Subcutaneous abdominal adipose tissue (tissue), 5 donors: Measurements from ENCODE around the gene ARID3A.

Source experiments
- H3K27ac ChIP-seq: one replicate; pipeline ENCODE4 v1.7.0; 2013; ENCODE audit warnings: low read depth, mild to moderate bottlenecking, inconsistent platforms, low read length, moderate library complexity
- H3K27me3 ChIP-seq, 5 donors: one replicate each; pipeline ENCODE4 v1.7.0; 2013; ENCODE audit warnings: low read length in 5 of 5, inconsistent platforms in 1 of 5; ENCODE audit not compliant: control insufficient read depth in 5 of 5, insufficient read depth in 4 of 5
- H3K36me3 ChIP-seq, 5 donors: one replicate each; pipeline ENCODE4 v1.7.0; 2013; ENCODE audit warnings: low read length in 5 of 5; ENCODE audit not compliant: control insufficient read depth in 5 of 5, insufficient read depth in 5 of 5
- H3K4me1 ChIP-seq, 5 donors: one replicate each; pipeline ENCODE4 v1.7.0; 2013; ENCODE audit warnings: low read length in 5 of 5, mild to moderate bottlenecking in 3 of 5, moderate library complexity in 1 of 5; ENCODE audit not compliant: control insufficient read depth in 5 of 5, insufficient read depth in 5 of 5
- H3K4me3 ChIP-seq, 5 donors: one replicate each; pipeline ENCODE4 v1.7.0; 2013; ENCODE audit warnings: low read length in 5 of 5, low read depth in 1 of 5
- H3K9ac ChIP-seq, 5 donors: one replicate each; pipeline ENCODE4 v1.7.0; 2013; ENCODE audit warnings: low read length in 5 of 5, mild to moderate bottlenecking in 4 of 5, moderate library complexity in 3 of 5
- H3K9me3 ChIP-seq, 5 donors: one replicate each; pipeline ENCODE4 v1.7.0; 2013; ENCODE audit warnings: low read length in 5 of 5; ENCODE audit not compliant: control insufficient read depth in 5 of 5
- donor health status: healthy.
- donor health status: healthy.
- donor health status: healthy.
- donor health status: healthy.
- donor health status: healthy.

ARID3A gene

GRCh38 chr19:929203-929890 is 3.5 kb downstream of the ARID3A start:
- Histone ChIP-seq H3K4me3 (no peak overlapping the region), H3K36me3 (peaks cover 0 to 17% (median 7%) of the 10 kb centered on the region in 5 donors), H3K27ac (no peak overlapping the region), H3K4me1 (peaks cover 0 to 55% (median 54%) of the 10 kb centered on the region in 5 donors), H3K9me3 (no peaks in the 10 kb centered on the region), H3K27me3 (no peaks in the 10 kb centered on the region), H3K9ac (no peak overlapping the region)

GRCh38 chr19:929891-930258 is 4.0 kb downstream of the ARID3A start:
- Histone ChIP-seq H3K4me3 (no peak overlapping the region), H3K4me1 (peaks cover 0 to 55% (median 54%) of the 10 kb centered on the region in 5 donors), H3K9ac (no peak overlapping the region), H3K36me3 (peaks cover 0 to 17% (median 7%) of the 10 kb centered on the region in 5 donors), H3K9me3 (no peaks in the 10 kb centered on the region), H3K27ac (no peak overlapping the region), H3K27me3 (no peaks in the 10 kb centered on the region)

- Histone ChIP-seq H3K27me3 (no peaks in the 10 kb centered on the region), H3K4me1 (peaks cover 2 to 61% (median 55%) of the 10 kb centered on the region in 5 donors), H3K36me3 (peaks cover 0 to 17% (median 7%) of the 10 kb centered on the region in 5 donors), H3K4me3 (no peak overlapping the region), H3K9me3 (no peaks in the 10 kb centered on the region), H3K9ac (peak overlapping the region in 1 of 5 donors; percentile 37), H3K27ac (no peak overlapping the region)
Observed at GRCh38 chr19:931860-932647, 6.2 kb downstream of the ARID3A start.

GRCh38 chr19:932648-933552 is 7.1 kb downstream of the ARID3A start:
- Histone ChIP-seq H3K36me3 (peaks cover 0 to 22% (median 10%) of the 10 kb centered on the region in 5 donors), H3K4me3 (peak overlapping the region in 2 of 5 donors; percentile 13 to 44), H3K27ac (no peak overlapping the region), H3K27me3 (no peaks in the 10 kb centered on the region), H3K9ac (peak overlapping the region in 2 of 5 donors; percentile 30 to 52), H3K4me1 (peaks cover 2 to 55% (median 50%) of the 10 kb centered on the region in 5 donors), H3K9me3 (no peaks in the 10 kb centered on the region)

GRCh38 chr19:933553-933882 is 7.7 kb downstream of the ARID3A start:
- Histone ChIP-seq H3K4me3 (peak overlapping the region in 2 of 5 donors; percentile 13 to 44), H3K9me3 (no peaks in the 10 kb centered on the region), H3K36me3 (peaks cover 0 to 22% (median 10%) of the 10 kb centered on the region in 5 donors), H3K9ac (no peak overlapping the region), H3K27ac (no peak overlapping the region), H3K27me3 (no peaks in the 10 kb centered on the region), H3K4me1 (peaks cover 2 to 54% (median 44%) of the 10 kb centered on the region in 5 donors)

- peak overlapping the region; percentile 16 for H3K27ac ChIP-seq
Observed at GRCh38 chr19:934197-934840, 8.5 kb downstream of the ARID3A start.

GRCh38 chr19:934865-935479 is 9.1 kb downstream of the ARID3A start:
- Histone ChIP-seq H3K4me3 (peak overlapping the region in 1 of 5 donors; percentile 22), H3K27ac (peak overlapping the region; percentile 16), H3K27me3 (no peaks in the 10 kb centered on the region), H3K4me1 (peaks cover 2 to 59% (median 41%) of the 10 kb centered on the region in 5 donors), H3K9ac (peak overlapping the region in 2 of 5 donors; percentile 13 to 21), H3K9me3 (no peaks in the 10 kb centered on the region), H3K36me3 (peaks cover 0 to 19% (median 6%) of the 10 kb centered on the region in 5 donors)

More at GRCh38 chr19:934197-934840, 8.5 kb downstream of the ARID3A start:
- no peaks in the 10 kb centered on the region for H3K9me3 ChIP-seq
- no peaks in the 10 kb centered on the region for H3K27me3 ChIP-seq
- H3K4me1 ChIP-seq = peaks cover 2 to 53% (median 39%) of the 10 kb centered on the region in 5 donors
- H3K4me3 ChIP-seq = no peak overlapping the region
- peaks cover 0 to 20% (median 8%) of the 10 kb centered on the region in 5 donors for H3K36me3 ChIP-seq
- peak overlapping the region in 1 of 5 donors; percentile 13 for H3K9ac ChIP-seq

GRCh38 chr19:936175-936546 is 10.3 kb downstream of the ARID3A start:
- no peak overlapping the region for H3K4me3 ChIP-seq
- H3K9me3 ChIP-seq = no peaks in the 10 kb centered on the region
- peaks cover 4 to 70% (median 50%) of the 10 kb centered on the region in 5 donors for H3K4me1 ChIP-seq
- no peak overlapping the region for H3K27ac ChIP-seq
- no peak overlapping the region for H3K9ac ChIP-seq
- no peaks in the 10 kb centered on the region for H3K27me3 ChIP-seq
- peaks cover 0 to 11% (median 3%) of the 10 kb centered on the region in 5 donors for H3K36me3 ChIP-seq

- H3K4me3 ChIP-seq = no peak overlapping the region
- peaks cover 0 to 9% (median 3%) of the 10 kb centered on the region in 5 donors for H3K36me3 ChIP-seq
- H3K27ac ChIP-seq = no peak overlapping the region
- no peak overlapping the region for H3K9ac ChIP-seq
- no peaks in the 10 kb centered on the region for H3K27me3 ChIP-seq
- no peaks in the 10 kb centered on the region for H3K9me3 ChIP-seq
- peaks cover 4 to 76% (median 52%) of the 10 kb centered on the region in 5 donors for H3K4me1 ChIP-seq
Observed at GRCh38 chr19:937259-937694, 11.4 kb downstream of the ARID3A start.
